Psoas muscle (tissue), 8 donors: ENCODE measurements around the gene AGTRAP. TPM values are rescaled to one million over a fixed set of nuclear protein-coding genes. Genes with fewer than 3 reads are reported as not detected.

ENCODE experiments used
- ATAC-seq, 4 donors: fragments of 200-7000 bp; cut with Tn5 transposase; one replicate each; pipeline ENCODE4 v1.9.1; 2020; ENCODE audit warnings: moderate library complexity in 3 of 4, mild to moderate bottlenecking in 2 of 4
- DNase-seq, 2 donors: peaks; one replicate each; pipeline ENCODE4 v3.0.0-alpha.2; 2020
- H3K27ac ChIP-seq: fragments of 200-600 bp; one replicate; pipeline ENCODE4 v1.8.0; 2022
- H3K27me3 ChIP-seq, 3 donors: fragments of 200-600 bp in 1 of 3; one replicate each; pipeline versions ENCODE4 v1.6.1 to v1.8.0; 2013 to 2022; ENCODE audit warnings: low read length in 2 of 3, mild to moderate bottlenecking in 2 of 3, moderate library complexity in 1 of 3; ENCODE audit not compliant: insufficient read depth in 3 of 3
- H3K36me3 ChIP-seq, 2 donors: fragments of 200-600 bp in 1 of 2; one replicate each; pipeline versions ENCODE4 v1.6.1 to v1.8.0; 2013 to 2022; ENCODE audit warnings: low read depth in 1 of 2, mild to moderate bottlenecking in 1 of 2, moderate library complexity in 1 of 2; ENCODE audit not compliant: insufficient read depth in 1 of 2
- H3K4me1 ChIP-seq: fragments of 200-600 bp; one replicate; pipeline ENCODE4 v1.8.0; 2022
- H3K4me3 ChIP-seq: fragments of 200-600 bp; one replicate; pipeline ENCODE4 v1.8.0; 2022; ENCODE audit warnings: mild to moderate bottlenecking
- H3K9me3 ChIP-seq: fragments of 200-600 bp; one replicate; pipeline ENCODE4 v1.8.0; 2022
- CTCF ChIP-seq: fragments of 200-600 bp; IDR thresholded peaks from one replicate; pipeline ENCODE4 v1.8.0; 2022; ENCODE audit warnings: antibody characterized with exemption
- WGBS, 3 donors: extraction: QIAGEN DNeasy Blood & Tissue Kit; methylation state at CpG; one replicate each; pipeline versions ENCODE4 v1.1.6 to v1.1.7; 2013; 5-methylcytosine and 5-hydroxymethylcytosine counted together
- intact Hi-C, 2 donors: fragments of 100-400 bp; cut with DNase I; formaldehyde crosslinking; loops; one replicate each; pipeline versions ENCODE4 v1.11.0 to v1.14.2; 2022
- polyA plus RNA-seq, 3 donors: library from polyadenylated mRNA; stranded (reverse); fragments of 200-250 nt; gene quantifications; one replicate each; pipeline ENCODE4 v1.2.3, GENCODE V29; 2013
- total RNA-seq, 4 donors: library from RNA; stranded (reverse); fragmentation: NEBNext Ultra II Directional in 2 of 4; extraction: Animal tissue kit (Norgen Biotek cat#: 25700) in 2 of 4; gene quantifications; one replicate each; pipeline versions ENCODE4 v1.2.1 to v1.2.4, GENCODE V29; 2021 to 2023
- donor health status: healthy with polysubstance abuse.
- donor health status: DM: no; HTN: no; CAD: no; lungs with moderate emphysema.
- donor health status: Bipolar disorder and iron deficiency.
- donor health status: healthy.
- donor health status: DM: yes; HTN: yes; CAD: no.
- donor health status: DM: no; HTN: no; CAD: no.
- donor health status: DM: no; HTN: no; CAD: no.
- donor health status: DM: yes; HTN: yes; CAD: no.

Gene AGTRAP
- total and polyA plus RNA-seq, 7 donors = 28.5 to 179 (median 43.2) TPM

GRCh38 chr1:11701981-11702803 is 33.7 kb upstream of the AGTRAP start:
- DNase-seq (no peak), ATAC-seq (no peak)
- Histone ChIP-seq H3K36me3 (no peaks in the 10 kb centered on the region), H3K27me3 (peaks cover 0 to 58% (median 12%) of the 10 kb centered on the region in 3 donors), H3K27ac (no peak overlapping the region), H3K4me1 (peaks cover 12% of the 10 kb centered on the region), H3K4me3 (no peak overlapping the region), H3K9me3 (no peaks in the 10 kb centered on the region)
- TF ChIP-seq CTCF = no peak
- 64 to 79% (median 71%) methylated on average over 15 of the region's 15 CpGs for WGBS, 3 donors
- intact Hi-C loops = no loop called here

GRCh38 chr1:11703357-11704193 is 32.4 kb upstream of the AGTRAP start:
- TF ChIP-seq CTCF = no peak
- Histone ChIP-seq H3K27ac (no peak overlapping the region), H3K9me3 (no peaks in the 10 kb centered on the region), H3K4me1 (peaks cover 12% of the 10 kb centered on the region), H3K36me3 (no peaks in the 10 kb centered on the region), H3K4me3 (no peak overlapping the region), H3K27me3 (peaks cover 0 to 56% (median 15%) of the 10 kb centered on the region in 3 donors)
- ATAC-seq = no peak
- WGBS, 3 donors = 67 to 77% (median 69%) methylated on average over 8 of the region's 8 CpGs
- no peak for DNase-seq
- intact Hi-C loops = no loop called here

GRCh38 chr1:11704194-11704529 is 31.8 kb upstream of the AGTRAP start:
- Histone ChIP-seq H3K36me3 (no peaks in the 10 kb centered on the region), H3K4me1 (peaks cover 12% of the 10 kb centered on the region), H3K4me3 (no peak overlapping the region), H3K9me3 (no peaks in the 10 kb centered on the region), H3K27me3 (peaks cover 0 to 50% (median 15%) of the 10 kb centered on the region in 3 donors), H3K27ac (no peak overlapping the region)
- intact Hi-C loops = no loop called here
- 66 to 76% (median 69%) methylated on average over 11 of the region's 11 CpGs for WGBS, 3 donors
- no peak for DNase-seq
- TF ChIP-seq CTCF = no peak
- no peak for ATAC-seq

- H3K36me3 ChIP-seq = no peaks in the 10 kb centered on the region
- intact Hi-C loops = no loop called here
- no peaks in the 10 kb centered on the region for H3K9me3 ChIP-seq
- DNase-seq = no peak
- 53 to 59% (median 58%) methylated on average over 22 of the region's 22 CpGs for WGBS, 3 donors
- no peak overlapping the region for H3K4me3 ChIP-seq
- H3K4me1 ChIP-seq = peaks cover 12% of the 10 kb centered on the region
- no peak for TF ChIP-seq CTCF
- no peak for ATAC-seq
- H3K27me3 ChIP-seq = peaks cover 0 to 43% (median 15%) of the 10 kb centered on the region in 3 donors
- H3K27ac ChIP-seq = no peak overlapping the region
These were observed 31.1 kb upstream of the AGTRAP start for GRCh38 chr1:11704691-11705475.
